GM19035 (cell line): Measurements from ENCODE around the gene DUSP15.
"Not testable (repeated sequence)": the region's sequence is repeated elsewhere in the genome, so short reads cannot be mapped to it uniquely, and the experiment has no call there.

Experiments used
- ATAC-seq: cut with Tn5 transposase; IDR thresholded peaks from one replicate; pipeline ENCODE4 v1.9.1; 2021; ENCODE audit not compliant: unreplicated experiment

DUSP15 gene

DNA sequence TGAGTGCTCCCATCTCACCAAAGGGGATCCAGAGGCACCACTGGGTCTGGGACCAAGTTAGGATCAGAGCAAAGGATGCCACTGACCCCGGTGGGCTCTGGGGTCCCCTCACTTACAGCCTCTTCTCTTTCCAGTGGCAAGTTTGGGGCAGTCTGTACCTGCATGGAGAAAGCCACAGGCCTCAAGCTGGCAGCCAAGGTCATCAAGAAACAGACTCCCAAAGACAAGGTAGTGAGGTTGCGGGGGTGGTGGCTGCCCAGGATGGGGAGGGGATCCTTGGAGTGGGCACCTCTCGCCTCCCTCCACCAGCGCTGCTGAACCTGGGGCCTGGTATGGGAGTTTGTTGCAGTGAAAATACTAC, 46.2 kb downstream of the DUSP15 start:
- no peak for ATAC-seq

DNA sequence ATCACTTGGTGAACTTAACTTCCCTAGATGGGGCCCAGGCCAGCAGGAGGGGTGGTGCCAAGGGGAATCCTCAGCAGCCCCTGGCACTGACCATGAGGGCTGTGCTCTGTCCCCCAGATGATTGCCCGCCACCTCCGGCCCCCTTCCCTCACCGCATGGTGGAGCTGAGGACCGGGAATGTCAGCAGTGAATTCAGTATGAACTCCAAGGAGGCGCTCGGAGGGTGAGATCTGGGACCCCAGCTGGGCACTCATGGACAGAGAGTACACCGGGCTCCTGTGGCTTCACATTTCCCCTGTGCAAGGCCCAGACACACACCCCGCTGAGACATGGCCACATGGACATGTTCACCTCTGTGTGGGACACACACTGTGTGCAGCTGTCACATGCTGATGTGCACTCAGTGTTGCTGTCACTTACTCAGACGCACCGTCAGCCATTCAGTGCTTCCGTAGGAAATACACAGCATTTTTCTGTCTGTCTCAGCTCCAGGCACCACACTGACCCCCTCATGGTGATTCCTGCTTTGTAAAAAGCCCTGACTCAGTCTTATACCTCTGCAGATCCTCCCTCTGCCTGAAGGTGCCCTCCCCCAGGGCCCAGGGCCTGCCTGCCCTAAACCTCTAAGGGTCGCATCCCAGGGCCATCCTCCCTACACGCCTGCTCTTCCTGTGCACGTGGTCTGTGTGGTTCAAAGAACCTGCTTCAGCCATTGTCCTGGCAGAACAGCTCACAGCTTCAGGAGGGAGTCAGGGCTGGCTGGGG, 46.8 kb downstream of the DUSP15 start:
- no peak for ATAC-seq

DNA sequence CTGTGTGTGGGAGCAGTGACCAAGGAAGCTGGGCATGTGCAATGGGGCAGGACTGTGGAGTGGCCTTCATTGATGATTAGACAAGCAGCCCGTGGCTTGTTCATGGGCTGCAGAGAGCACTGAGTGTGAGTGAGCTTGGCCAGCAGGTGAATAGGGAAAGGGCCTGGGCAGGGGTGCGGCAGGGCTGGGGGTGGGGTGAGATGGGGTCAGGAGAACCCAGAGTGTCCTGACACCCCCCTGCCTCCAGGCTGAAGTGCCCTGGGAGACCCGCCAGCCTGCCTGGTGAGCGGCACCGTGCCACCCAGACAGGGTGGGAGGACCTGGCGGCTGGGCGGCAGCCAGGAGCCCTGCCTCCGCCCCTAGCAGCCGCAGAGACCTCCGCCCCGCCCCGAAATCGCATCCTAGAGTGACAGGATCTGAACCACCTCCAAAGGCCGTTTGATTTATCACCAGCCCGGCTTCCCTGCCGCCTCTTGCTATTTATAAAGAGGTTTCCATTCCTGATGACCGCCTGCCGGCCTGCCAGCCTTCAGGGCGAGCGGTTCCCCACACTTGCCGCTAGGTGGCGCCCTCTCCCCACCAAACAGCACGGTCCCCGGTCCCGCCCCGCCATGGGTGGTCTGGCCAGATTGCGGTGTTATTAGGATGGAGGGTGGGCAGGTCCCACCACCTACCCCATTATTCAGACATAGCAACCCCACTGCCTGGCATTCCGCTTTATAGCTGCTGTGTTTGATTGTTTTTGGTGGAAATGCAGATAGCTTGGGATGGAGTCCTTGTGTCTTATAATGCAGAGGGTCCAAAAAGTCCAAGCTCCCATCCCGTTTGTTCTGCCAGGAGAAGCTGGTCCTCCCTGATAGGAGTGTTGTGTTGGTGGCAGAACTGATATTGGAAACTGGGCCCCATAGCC, 47.7 kb downstream of the DUSP15 start:
- ATAC-seq, result peak; percentile 76

DNA sequence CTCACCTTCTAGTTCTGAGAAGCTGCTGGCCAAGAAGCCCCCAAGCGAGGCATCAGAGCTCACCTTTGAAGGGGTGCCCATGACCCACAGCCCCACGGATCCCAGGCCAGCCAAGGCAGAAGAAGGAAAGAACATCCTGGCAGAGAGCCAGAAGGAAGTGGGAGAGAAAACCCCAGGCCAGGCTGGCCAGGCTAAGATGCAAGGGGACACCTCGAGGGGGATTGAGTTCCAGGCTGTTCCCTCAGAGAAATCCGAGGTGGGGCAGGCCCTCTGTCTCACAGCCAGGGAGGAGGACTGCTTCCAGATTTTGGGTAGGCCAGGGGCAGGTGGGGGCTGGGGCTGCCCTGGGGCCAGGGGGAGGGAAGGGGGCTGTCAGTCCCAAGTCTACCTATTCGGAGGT, 48.9 kb downstream of the DUSP15 start:
- no peak for ATAC-seq

DNA sequence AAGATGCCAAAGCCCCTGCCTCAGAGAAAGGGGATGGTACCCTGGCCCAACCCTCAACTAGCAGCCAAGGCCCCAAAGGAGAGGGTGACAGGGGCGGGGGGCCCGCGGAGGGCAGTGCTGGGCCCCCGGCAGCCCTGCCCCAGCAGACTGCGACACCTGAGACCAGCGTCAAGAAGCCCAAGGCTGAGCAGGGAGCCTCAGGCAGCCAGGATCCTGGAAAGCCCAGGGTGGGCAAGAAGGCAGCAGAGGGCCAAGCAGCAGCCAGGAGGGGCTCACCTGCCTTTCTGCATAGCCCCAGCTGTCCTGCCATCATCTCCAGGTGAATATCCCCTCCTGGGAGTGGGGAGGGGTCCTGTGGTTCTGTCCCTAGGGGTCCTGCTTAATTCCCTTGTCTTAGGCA, 50.1 kb downstream of the DUSP15 start:
- no peak for ATAC-seq

DNA sequence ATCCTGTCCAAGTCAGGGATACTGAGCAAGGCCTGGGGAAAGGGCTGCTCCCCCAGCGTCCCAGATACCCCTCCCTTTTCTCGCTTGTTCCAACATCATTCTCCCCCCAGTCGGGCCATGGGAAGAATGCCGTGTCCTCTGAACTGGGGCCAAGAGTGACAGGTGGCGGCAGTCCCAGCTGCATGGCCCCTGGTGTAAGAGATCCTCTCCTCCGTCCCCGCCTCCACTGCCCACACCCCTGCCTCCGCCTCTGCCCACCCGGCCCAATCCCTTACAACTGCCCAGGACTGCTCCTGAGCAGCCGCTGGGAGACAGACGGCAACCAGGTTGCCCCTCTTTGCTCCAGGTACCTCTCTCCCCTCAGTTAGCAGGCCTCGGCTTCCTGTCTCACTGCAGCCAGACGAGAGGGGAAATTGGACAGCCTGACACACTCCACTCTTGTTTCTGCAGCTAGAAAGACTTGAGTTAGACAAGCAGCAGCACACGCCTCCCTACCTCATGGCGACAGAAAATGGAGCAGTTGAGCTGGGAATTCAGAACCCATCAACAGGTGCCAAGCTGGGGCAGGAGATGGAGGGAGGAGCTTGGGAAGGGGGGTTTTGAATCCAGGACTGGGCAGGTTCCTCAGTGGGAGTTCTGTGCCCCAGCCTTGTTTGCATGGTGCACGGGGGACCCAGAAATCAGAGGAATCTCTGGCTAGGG, 51.1 kb downstream of the DUSP15 start, which contains the start of gene MYLK2:
MYLK2 (plus strand) TSS at position 274 of the 702 bp plus-strand sequence; CDS start at position 499, 225 bp downstream.
- no peak for ATAC-seq

DNA sequence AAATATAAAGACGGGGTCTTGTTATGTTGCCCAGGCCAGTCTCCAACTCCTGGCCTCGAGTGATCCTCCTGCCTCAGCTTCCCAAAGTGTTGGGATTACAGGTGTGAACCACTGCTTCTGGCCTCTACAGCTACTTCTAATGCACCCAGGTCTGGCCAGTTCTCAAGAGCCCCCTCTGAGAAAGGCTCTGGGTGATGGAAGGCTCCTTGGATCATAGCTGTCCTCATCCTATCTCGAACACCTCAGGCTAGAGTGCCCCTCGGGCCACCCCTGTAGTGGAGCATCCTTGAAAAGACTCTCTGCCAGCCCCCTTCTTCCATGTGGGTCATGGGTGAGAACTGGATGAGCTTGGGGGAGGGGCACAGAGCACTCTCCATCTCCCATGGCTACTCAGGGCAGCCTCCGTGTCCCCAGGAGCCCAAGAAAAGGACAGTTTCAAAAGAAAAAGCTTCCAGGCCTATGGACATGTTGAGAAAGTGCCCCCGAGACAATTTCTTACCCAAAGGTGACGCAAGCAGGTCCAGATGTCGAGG, 51.9 kb downstream of the DUSP15 start:
- no peak for ATAC-seq

DNA sequence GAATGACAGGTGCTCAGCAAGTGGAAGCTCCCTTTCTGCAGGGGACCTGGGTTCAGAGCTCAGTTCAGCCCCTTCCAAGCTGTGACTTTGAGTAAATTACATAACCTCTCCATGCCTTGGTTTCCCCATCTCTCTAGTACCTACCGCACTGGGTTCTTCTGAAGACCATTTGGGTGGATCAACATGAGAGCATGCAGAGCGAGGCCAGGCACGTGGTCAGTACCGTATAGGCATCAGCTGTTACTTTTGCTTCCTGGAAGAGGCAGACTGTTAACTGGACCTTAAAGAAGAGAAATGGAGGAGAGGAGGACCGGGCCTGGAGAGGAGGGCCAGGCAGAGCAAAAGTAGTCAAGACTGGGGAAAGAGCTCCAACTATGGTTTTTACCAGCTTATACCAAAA, 52.9 kb downstream of the DUSP15 start:
- no peak for ATAC-seq

DNA sequence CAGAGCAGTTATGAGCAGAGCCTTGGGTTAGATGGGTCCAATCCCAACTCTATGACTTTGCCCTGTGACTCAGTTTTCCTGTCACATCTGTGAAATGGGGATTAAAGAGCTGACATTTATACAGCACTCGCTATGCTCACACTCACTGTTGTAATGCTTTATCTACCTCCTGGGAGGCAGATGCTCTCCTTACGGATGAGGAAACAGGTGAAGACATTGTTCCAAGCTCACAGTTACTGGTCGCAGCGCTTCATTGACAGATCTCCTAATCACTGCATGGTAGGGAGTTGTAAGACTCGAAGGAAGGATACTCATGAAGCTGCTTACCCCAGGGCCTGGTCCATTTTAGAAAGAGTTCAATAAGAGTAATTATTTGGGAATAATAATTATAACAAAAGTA, 54.1 kb downstream of the DUSP15 start:
- no peak for ATAC-seq

DNA sequence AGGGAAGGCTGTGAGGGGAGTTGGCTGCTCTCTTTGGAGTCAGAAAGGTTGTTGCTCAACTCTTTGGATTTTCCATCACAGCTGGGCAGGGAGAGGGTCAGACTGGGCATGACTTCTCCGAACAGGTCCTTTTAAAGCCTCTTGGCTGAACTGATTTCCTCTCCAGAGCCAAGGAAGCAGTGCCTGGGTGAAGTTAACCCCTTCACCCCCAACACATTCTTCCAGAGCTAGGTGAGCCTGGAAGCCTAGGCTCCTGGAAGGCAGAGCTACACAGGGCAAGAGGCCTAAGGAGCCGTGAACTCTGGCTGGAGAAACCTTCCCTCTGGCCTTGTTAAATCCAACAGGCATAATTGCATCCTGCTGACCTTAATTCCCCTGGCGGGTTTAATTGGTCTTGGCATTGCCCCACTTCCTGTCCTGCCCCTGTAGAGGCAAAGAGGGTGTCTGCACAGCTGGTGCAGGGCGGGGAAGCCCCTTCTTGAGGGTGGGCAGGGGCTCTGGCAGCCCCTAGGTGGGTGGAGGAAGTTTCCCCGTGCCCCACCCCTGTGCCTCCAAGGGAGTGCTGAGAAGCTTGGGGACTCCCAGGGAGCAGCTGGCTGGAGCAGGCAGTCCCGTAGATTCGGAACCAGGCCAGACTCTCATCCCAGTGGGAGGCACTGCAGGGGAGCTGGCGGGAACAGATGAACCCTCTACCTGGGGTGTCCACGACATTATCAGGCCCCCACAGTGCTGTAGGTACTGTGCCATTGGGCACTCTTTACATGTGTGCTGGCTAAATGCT, 54.7 kb downstream of the DUSP15 start:
- ATAC-seq, result no peak

DNA sequence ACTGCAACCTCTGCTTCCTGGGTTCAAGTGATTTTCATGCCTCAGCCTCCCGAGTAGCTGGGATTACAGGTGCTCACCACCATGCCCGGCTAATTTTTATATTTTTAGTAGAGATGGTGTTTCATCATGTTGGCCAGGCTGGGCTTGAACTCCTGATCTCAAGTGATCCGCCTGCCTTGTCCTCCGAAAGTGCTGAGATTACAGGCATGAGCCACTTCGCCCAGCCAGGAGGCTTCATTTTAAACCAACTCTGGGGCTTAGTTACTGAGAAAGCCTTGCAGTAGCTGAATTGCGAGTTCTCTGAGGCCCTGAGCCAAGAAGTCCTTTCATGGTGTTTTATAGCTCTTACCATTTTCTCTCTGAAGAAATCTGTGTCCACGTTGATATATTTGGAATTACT, 56.2 kb downstream of the DUSP15 start:
- ATAC-seq, result not testable (repeated sequence)

DNA sequence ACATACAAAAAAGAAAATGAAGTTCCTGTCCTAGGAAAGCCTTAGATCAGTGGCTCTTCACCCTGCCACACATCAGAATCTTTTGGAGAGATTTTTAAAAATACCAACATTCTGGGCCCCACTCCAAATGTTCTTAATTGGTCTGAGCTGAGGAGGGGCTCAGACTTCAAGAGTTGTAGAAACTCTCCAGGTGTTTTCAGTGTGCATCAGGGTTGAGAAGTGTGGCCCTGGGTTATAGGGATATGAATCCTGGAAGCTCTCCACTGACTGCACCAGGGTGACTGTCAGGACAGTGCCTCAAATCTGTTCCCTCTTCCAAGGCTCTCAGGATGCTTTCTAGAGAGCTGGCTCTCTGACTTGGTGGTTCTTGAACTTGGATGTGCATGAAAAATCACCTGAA, 56.7 kb downstream of the DUSP15 start:
- no peak for ATAC-seq

DNA sequence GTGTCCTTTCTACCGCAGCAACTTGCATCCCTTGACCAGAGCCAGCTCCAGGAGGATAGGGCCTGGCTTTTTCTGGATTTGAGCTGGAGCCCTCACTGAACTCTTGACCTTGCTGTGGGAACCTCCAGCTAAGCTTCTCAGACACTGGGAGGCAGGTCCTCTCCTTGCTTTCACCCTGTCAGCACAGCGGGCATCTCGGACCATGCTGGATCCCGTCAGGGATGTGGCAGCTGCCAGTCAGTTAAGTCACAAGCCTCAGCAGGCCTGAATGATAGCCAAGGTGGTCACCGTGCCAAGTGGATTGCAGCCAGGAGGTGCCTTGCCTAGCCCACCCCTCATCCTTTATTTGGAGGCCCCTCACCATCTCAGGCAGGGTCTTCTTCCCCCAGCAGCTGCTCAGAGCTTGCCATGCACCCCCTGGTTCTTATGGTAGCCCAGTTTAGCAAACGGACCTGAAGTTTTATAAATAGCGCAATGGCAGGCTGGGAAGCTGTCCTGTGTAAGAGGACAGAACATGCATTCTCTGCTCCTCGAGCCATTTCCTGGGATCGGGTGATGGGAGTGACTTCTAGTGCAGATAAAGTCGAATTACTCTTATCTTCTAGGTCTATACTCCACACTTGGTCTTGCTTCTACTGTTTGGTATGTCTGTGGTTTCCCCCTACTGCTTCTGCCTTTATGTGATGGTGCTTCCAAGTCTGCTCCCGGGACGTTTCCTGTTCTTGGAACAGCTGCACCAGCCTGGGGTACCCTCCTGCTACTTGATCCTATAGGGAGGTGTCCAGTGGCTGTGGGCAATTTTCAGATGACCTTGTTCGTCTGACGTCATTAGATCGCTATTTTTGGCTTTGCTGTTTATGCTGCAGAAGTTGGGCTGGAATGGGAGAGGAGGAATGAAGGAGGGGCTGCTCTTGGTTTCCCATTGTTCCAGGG, 58.3 kb downstream of the DUSP15 start:
- no peak for ATAC-seq

DNA sequence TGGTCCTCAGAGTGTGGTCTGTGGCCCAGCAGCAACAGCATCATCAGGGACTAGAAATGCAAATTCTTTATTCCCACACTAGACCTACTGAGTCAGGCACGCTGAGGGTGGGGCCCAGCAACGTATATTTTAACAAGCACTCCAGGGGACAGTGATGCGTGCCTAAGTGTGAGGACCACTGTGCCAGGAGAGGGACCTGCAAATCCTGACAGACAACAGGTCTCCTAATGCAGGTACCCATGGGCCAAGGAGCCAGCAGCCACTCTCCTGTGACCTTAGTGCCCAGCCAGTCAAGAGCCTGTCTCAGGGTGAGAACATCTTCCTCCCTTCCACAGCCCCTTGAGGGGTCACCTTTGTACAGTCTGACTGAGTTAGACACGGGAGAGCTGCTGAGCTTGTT, 59.1 kb downstream of the DUSP15 start:
- ATAC-seq, result no peak
